WTC11 (cell line): ENCODE data around the gene TRPM2. TPM values are rescaled to one million over a fixed set of nuclear protein-coding genes. Genes with fewer than 3 reads are reported as not detected.

Experiments
- ATAC-seq: fragments of 200-7000 bp; cut with Tn5 transposase; 2 replicates; pipeline ENCODE4 v1.10.0; 2021; ENCODE audit warnings: mild to moderate bottlenecking, moderate library complexity
- CTCF ChIA-PET: fragments of 300-600 bp; sonication (Branson Sonifier 250); formaldehyde crosslinking; loops from one replicate; lab custom pipeline; 2021; ENCODE audit warnings: antibody characterized with exemption; lab: Charles Lee
- POLR2A ChIA-PET: fragments of 350-600 bp; sonication (Branson Sonifier 250); formaldehyde crosslinking; loops from one replicate; lab custom pipeline; 2021; ENCODE audit warnings: antibody characterized with exemption; lab: Charles Lee
- DNase-seq: peaks from one replicate; pipeline ENCODE4 v3.0.0; 2021; ENCODE audit warnings: low spot score
- H3K27ac Mint-ChIP-seq: 2 replicates; pipeline ENCODE4 v1.8.0; 2021; ENCODE audit warnings: mixed read lengths
- H3K27me3 Mint-ChIP-seq: 2 replicates; pipeline ENCODE4 v1.8.0; 2021; ENCODE audit warnings: low read depth, mild to moderate bottlenecking, moderate library complexity, mixed read lengths
- H3K36me3 Mint-ChIP-seq: 2 replicates; pipeline ENCODE4 v1.8.0; 2021; ENCODE audit warnings: mixed read lengths
- H3K4me1 Mint-ChIP-seq: 2 replicates; pipeline ENCODE4 v1.8.0; 2022; ENCODE audit warnings: mixed read lengths
- H3K4me3 Mint-ChIP-seq: 2 replicates; pipeline ENCODE4 v1.8.0; 2021; ENCODE audit warnings: mild to moderate bottlenecking, moderate library complexity, mixed read lengths
- H3K9me3 Mint-ChIP-seq: 2 replicates; pipeline ENCODE4 v1.8.0; 2021; ENCODE audit warnings: mixed read lengths
- AFF4 ChIP-seq: sonication (generic); formaldehyde crosslinking; IDR thresholded peaks from 2 replicates; pipeline ENCODE4 v1.8.1; 2023; ENCODE audit warnings: mild to moderate bottlenecking, missing genetic modification reagents, borderline replicate concordance
- ATF2 ChIP-seq: sonication (generic); formaldehyde crosslinking; IDR thresholded peaks from 2 replicates; pipeline ENCODE4 v1.8.1; 2022; ENCODE audit warnings: low read depth, missing genetic modification reagents, borderline replicate concordance
- CBFB ChIP-seq: sonication (generic); formaldehyde crosslinking; IDR thresholded peaks from 2 replicates; pipeline ENCODE4 v1.8.1; 2022; ENCODE audit warnings: mild to moderate bottlenecking, low read depth, missing genetic modification reagents
- CREM ChIP-seq: sonication (generic); formaldehyde crosslinking; IDR thresholded peaks from 2 replicates; pipeline ENCODE4 v1.8.1; 2022; ENCODE audit warnings: mild to moderate bottlenecking, missing genetic modification reagents, moderate library complexity
- E2F4 ChIP-seq: sonication (generic); formaldehyde crosslinking; IDR thresholded peaks from 2 replicates; pipeline ENCODE4 v1.8.1; 2022; ENCODE audit warnings: low read depth, mild to moderate bottlenecking, moderate library complexity, missing genetic modification reagents, borderline replicate concordance
- FOXP4 ChIP-seq: sonication (generic); formaldehyde crosslinking; IDR thresholded peaks from 2 replicates; pipeline ENCODE4 v1.8.0; 2022; ENCODE audit warnings: mild to moderate bottlenecking, missing genetic modification reagents
- GABPB1 ChIP-seq: sonication (generic); formaldehyde crosslinking; IDR thresholded peaks from 2 replicates; pipeline ENCODE4 v1.8.1; 2023; ENCODE audit warnings: mild to moderate bottlenecking, missing genetic modification reagents
- HMGA2 ChIP-seq: fragments of 250-450 bp; sonication (Bioruptor Pico); IDR thresholded peaks from 2 replicates; pipeline ENCODE4 v1.4.0; 2021; ENCODE audit warnings: mild to moderate bottlenecking, moderate library complexity
- MLX ChIP-seq: sonication (generic); formaldehyde crosslinking; IDR thresholded peaks from 2 replicates; pipeline ENCODE4 v1.8.1; 2023; ENCODE audit warnings: mild to moderate bottlenecking, missing genetic modification reagents, moderate library complexity
- MXD4 ChIP-seq: fragments of 250-450 bp; sonication (Bioruptor Pico); IDR thresholded peaks from 2 replicates; pipeline ENCODE4 v1.8.0; 2021; ENCODE audit warnings: mild to moderate bottlenecking, moderate library complexity, borderline replicate concordance
- MYBL2 ChIP-seq: sonication (generic); formaldehyde crosslinking; IDR thresholded peaks from 2 replicates; pipeline ENCODE4 v1.8.1; 2023; ENCODE audit warnings: mild to moderate bottlenecking, moderate library complexity, missing genetic modification reagents
- NR1H2 ChIP-seq: sonication (generic); formaldehyde crosslinking; IDR thresholded peaks from 2 replicates; pipeline ENCODE4 v1.9.0; 2021; ENCODE audit warnings: mild to moderate bottlenecking, moderate library complexity, missing genetic modification reagents
- NR3C1 ChIP-seq: sonication (generic); formaldehyde crosslinking; conservative IDR thresholded peaks from 2 replicates; pipeline ENCODE4 v1.8.1; 2023; ENCODE audit warnings: low read depth, mild to moderate bottlenecking, missing genetic modification reagents
- SMAD4 ChIP-seq: sonication (generic); formaldehyde crosslinking; IDR thresholded peaks from 2 replicates; pipeline ENCODE4 v1.8.0; 2022; ENCODE audit warnings: mild to moderate bottlenecking, missing genetic modification reagents
- TEAD1 ChIP-seq: sonication (generic); formaldehyde crosslinking; IDR thresholded peaks from 2 replicates; pipeline ENCODE4 v1.8.0; 2022; ENCODE audit warnings: mild to moderate bottlenecking, missing genetic modification reagents
- ZNF121 ChIP-seq: sonication (generic); formaldehyde crosslinking; IDR thresholded peaks from 2 replicates; pipeline ENCODE4 v1.8.0; 2023; ENCODE audit warnings: missing genetic modification reagents
- ZNF263 ChIP-seq: sonication (generic); formaldehyde crosslinking; IDR thresholded peaks from 2 replicates; pipeline ENCODE4 v1.8.1; 2022; ENCODE audit warnings: low read depth, mild to moderate bottlenecking, moderate library complexity, missing genetic modification reagents
- ZNF317 ChIP-seq: sonication (generic); formaldehyde crosslinking; IDR thresholded peaks from 2 replicates; pipeline ENCODE4 v1.8.1; 2023; ENCODE audit warnings: low read depth, mild to moderate bottlenecking, moderate library complexity, missing genetic modification reagents, borderline replicate concordance
- total RNA-seq: library from RNA; stranded (reverse); gene quantifications from 3 replicates; pipeline ENCODE4 v1.2.3, GENCODE V29; 2021

TRPM2 gene
- total RNA-seq, 1 experiment from 2014 or later = 0.92 TPM

- TF ChIP-seq AFF4 (CRISPR knock-in tag) (no peak), TEAD1 (CRISPR knock-in tag) (no peak), NR1H2 (CRISPR knock-in tag) (no peak), MLX (no peak), CBFB (CRISPR knock-in tag) (no peak)
These were observed 103.7 kb downstream of the TRPM2 start (continued) for GRCh38 chr21:44456915-44457736.

- DNase-seq (no peak), ATAC-seq (no peak)
- H3K4me3 Mint-ChIP-seq = no peak overlapping the region
- peaks cover 9% of the 10 kb centered on the region; the same call in 1 of the 2 replicates for H3K4me1 Mint-ChIP-seq
- TF ChIP-seq SMAD4 (no peak), ZNF317 (CRISPR knock-in tag) (no peak), MXD4 (CRISPR knock-in tag) (no peak), GABPB1 (CRISPR knock-in tag) (no peak), NR3C1 (CRISPR knock-in tag) (no peak), E2F4 (CRISPR knock-in tag) (no peak), ZNF121 (CRISPR knock-in tag) (no peak)
- H3K27ac Mint-ChIP-seq = no peak overlapping the region
- ChIA-PET CTCF (no interaction called here), POLR2A (no interaction called here)
- H3K36me3 Mint-ChIP-seq = no peaks in the 10 kb centered on the region
- 0 out of 2 replicates have a peak, but pooled peaks cover under 1% of the 10 kb centered on the region for H3K9me3 Mint-ChIP-seq
- peaks cover 1% of the 10 kb centered on the region for H3K27me3 Mint-ChIP-seq
These were observed 105.7 kb downstream of the TRPM2 start for GRCh38 chr21:44458971-44459711.

GRCh38 chr21:44459712-44460440 is 106.5 kb downstream of the TRPM2 start:
- CTCF ChIA-PET = no interaction called here
- no peak for DNase-seq
- H3K36me3 Mint-ChIP-seq = no peaks in the 10 kb centered on the region
- TF ChIP-seq ZNF263 (CRISPR knock-in tag) = no peak
- no peak for TF ChIP-seq FOXP4 (CRISPR knock-in tag)
- TF ChIP-seq CREM (CRISPR knock-in tag) = no peak
- TF ChIP-seq ATF2 = no peak
- TF ChIP-seq MYBL2 (CRISPR knock-in tag) = no peak
- TF ChIP-seq HMGA2 = no peak
- TF ChIP-seq, all 79 proteins: peak for 0
- Mint-ChIP-seq H3K4me1 (0 out of 2 replicates have a peak, but pooled peaks cover 4% of the 10 kb centered on the region), H3K27me3 (no peaks in the 10 kb centered on the region), H3K27ac (no peak overlapping the region), H3K9me3 (no peaks in the 10 kb centered on the region), H3K4me3 (no peak overlapping the region)
- POLR2A ChIA-PET = no interaction called here
- no peak for ATAC-seq
